HG03432 (cell line): Measurements from ENCODE around the gene TXN2.
A peak's percentile ranks its signal among the peaks of the same experiment; 100 is the strongest.
"Not testable (repeated sequence)": the region's sequence is repeated elsewhere in the genome, so short reads cannot be mapped to it uniquely, and the experiment has no call there.

Experiments
- ATAC-seq: cut with Tn5 transposase; IDR thresholded peaks from one replicate; pipeline ENCODE4 v1.9.1; 2021; ENCODE audit warnings: mild to moderate bottlenecking, moderate library complexity; ENCODE audit not compliant: unreplicated experiment

The TXN2 gene, protein sequence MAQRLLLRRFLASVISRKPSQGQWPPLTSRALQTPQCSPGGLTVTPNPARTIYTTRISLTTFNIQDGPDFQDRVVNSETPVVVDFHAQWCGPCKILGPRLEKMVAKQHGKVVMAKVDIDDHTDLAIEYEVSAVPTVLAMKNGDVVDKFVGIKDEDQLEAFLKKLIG

DNA sequence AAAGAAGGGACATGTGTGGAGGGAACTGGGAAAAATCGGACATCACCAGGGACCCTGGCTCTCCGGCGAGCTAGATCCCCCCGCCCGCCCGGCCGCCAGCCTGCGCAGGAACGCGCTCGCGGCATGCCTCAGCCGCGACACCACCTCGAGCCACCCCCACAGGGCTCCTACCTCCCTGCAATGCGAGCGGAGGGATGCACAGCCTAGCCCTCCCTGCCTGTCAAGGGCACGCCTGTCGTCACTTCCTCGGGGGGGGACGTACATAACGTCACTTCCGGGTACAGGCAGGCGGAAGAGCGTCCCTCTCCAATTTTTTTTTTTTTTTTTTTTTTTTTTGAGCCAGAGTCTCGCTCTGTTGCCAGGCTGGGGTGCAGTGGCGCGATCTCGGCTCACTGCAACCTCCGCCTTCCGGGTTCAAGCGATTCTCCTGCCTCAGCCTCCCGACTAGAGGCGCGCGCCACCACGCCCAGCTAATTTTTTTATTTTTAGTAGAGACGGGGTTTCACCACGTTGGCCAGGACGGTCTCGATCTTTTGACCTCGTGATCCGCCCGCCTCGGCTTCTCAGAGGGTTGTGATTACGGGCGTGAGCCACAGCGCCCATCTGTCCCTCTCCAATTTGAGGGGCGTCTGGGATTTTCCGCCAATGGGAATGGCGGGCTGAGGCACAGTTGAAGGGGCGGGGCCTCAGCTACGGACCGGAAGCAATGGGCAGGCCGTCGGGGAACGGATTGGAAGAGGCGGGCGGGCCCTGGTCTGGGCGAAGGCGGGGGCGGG lies at the start of gene TXN2:
TSS of gene TXN2 (minus strand) at position 248 of the 776 bp plus-strand sequence. CDS start 803 bp downstream, outside the sequence.
- ATAC-seq = peak; percentile 88

DNA sequence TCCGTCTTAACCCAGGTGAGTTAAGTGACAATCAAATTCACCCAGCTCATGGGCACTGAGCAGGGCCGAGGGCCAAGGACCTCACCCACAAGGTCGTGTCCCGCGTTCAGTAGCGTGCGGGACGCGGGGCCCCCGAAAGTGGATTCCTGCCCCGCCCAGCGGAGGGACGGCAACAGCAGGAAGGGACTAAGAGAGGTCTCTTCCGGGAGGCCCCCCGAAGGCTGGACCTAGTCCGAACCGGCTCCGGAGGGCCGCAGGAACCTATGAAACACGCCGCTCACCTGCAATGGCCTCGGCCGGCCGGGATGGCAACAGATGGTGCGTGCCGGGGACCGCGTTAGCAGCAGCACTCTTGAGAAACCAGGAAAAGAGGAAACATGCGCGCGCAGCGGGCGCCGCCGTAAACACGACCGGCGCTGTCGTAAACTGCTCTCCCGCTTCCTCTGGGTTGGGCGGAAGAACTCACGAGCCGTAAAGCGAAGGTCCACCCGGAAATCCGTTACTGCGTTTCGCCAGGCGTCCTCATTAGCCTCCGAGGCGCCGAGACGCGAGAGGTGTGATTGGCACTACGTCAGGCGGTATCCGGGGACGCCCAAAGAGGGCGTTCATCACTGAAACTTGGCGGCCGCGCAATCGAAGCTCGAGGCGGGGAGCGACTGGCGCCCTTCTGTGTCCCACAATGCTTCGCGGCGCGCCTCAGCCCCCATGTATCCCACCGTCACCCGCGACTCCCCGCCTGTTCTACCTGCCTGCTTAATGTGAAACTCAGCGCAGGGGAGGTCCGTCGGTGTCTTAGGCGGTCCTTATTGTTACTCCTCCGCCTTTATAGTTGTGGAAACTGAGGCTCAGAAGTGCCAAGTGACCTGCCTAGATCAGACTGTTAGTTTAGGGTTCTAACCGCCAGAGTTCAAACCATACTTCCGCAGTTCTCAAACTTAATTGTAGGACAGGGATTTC lies 47.6 kb upstream of the TXN2 start, which contains the start of gene EIF3D:
TSS of gene EIF3D (minus strand) at position 372 of the 957 bp plus-strand sequence. CDS start 3,045 bp downstream, outside the sequence.
- peak; percentile 92 for ATAC-seq

DNA sequence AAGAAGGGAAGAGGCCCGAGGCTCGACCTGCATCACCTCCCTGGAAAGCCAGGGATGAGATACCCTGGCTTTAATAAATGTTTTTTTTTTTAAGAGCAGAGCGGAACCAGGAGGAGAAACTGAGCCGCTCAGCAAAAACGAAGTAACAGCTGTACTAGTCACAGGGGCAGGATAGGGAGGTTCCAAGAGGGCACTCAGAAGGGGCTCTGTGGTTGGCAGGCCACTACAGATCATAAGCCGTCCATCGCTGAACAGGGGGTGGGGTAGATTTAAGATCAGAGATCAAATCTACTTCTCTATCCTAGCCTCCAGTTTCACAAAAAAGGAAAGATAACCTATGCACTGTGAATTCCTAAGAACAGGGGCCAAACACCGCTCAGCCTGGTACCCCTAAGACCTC lies 46.9 kb upstream of the TXN2 start:
- ATAC-seq = no peak

DNA sequence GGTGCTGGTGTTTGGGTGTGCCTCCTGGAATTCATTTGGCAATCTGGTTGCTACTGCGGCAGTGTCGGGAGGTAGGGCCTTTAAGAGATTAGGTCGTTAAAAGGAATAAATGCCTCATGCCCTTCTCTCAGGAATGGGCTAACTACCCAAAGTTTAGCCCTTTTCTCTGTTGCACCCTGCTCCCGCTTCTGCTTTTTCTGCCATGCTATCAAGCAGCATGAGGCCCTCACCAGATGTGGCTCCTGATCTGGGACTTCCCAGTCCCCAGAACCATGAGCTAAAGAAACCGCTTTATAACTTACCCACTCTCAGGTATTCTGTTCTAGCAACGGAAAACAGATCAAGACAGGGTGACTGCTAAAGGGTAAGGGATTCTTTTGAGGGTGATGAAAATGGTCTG lies 41.2 kb upstream of the TXN2 start:
- no peak for ATAC-seq

DNA sequence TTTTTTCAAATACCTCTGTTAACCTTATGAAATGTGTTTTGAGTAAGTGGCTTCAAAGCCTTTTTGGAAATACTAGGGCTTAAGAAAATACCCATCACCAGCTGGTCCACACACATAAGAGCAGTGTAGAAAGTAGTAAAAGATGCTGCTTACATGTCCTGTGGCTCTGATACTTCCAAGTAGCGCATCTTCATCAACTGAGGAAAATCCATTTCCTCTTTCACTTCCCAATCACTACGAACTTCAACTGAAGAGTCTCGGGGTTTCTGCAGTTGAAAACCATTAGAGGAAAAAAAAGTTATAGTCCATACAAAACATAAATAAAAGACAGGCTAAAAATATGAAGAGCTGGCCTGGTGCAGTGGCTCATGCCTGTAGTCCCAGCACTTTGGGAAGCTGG lies 39.0 kb upstream of the TXN2 start:
- ATAC-seq = no peak

DNA sequence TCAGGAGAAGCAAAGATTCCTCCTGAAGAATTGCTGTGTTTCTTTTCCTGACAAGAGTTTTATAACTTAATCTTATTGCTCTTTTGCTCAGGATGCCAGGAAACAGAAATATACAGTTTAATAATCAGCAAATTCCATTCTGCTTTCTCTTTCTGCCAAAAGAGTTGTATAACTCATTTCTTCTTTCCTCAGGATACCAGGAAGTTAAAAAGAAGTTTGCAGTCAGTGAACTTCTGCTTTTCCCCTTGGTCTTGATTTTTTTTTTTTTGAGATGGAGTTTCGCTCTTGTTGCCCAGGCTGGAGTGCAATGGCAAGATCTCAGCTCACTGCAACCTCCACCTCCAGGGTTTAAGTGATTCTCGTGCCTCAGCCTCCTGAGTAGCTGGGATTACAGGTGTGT lies 38.5 kb upstream of the TXN2 start:
- not testable (repeated sequence) for ATAC-seq

DNA sequence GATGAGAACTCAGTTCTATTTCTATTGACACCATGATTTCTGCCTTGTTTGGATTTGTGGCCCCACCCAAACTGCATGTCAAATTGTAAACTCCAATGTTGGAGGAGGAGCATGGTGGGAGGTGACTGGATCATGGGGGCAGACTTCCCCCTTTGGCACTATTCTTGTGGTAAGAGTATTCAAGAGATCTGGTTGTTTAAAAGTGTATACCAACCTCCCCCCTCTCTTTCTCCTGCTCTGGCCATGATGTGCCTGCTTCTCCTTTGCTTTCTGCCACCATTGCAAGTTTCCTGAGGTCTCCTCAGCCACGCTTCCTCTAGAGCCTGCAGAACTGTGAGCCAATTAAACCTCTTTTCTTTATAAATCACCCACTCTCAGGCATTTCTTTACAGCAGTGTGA lies 33.3 kb upstream of the TXN2 start:
- no peak for ATAC-seq

DNA sequence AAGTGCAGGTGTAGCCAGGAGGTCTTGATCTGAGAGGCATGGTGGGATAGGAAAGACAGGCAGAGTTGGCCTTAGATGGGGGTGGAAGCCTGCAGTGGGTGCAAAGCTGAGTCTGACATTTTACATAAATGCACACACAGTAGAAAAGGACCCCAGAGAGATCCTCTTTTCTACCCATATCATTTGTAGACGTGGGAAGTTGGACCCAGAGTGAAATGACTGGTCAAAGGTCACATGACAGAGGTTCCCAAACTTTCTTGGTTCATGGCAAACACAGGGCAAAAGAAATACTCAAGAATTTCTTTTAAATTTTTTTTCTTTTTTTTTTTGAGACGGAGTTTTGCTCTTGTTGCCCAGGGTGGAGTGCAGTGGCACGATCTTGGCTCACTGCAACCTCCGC lies 31.6 kb upstream of the TXN2 start:
- no peak for ATAC-seq

DNA sequence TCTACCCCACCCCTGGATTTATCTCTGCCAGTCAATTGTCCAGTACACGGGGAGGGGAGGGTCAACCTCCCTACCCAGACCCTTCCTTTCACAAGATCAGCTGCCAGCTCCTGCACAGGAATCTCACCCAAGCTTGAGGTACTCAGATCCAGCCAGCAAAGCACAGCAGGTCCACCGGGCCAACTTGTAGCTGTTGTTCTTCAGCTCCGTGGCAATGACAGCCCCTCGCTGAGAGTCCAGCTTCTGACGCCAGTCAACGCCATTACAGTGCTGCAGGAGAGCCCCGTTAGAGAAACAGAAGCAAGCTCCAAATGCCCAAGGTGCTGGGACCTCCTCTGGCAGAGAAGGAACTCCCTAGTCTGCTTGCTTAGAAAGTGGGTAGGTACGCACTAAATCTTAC lies 30.9 kb upstream of the TXN2 start:
- no peak for ATAC-seq

DNA sequence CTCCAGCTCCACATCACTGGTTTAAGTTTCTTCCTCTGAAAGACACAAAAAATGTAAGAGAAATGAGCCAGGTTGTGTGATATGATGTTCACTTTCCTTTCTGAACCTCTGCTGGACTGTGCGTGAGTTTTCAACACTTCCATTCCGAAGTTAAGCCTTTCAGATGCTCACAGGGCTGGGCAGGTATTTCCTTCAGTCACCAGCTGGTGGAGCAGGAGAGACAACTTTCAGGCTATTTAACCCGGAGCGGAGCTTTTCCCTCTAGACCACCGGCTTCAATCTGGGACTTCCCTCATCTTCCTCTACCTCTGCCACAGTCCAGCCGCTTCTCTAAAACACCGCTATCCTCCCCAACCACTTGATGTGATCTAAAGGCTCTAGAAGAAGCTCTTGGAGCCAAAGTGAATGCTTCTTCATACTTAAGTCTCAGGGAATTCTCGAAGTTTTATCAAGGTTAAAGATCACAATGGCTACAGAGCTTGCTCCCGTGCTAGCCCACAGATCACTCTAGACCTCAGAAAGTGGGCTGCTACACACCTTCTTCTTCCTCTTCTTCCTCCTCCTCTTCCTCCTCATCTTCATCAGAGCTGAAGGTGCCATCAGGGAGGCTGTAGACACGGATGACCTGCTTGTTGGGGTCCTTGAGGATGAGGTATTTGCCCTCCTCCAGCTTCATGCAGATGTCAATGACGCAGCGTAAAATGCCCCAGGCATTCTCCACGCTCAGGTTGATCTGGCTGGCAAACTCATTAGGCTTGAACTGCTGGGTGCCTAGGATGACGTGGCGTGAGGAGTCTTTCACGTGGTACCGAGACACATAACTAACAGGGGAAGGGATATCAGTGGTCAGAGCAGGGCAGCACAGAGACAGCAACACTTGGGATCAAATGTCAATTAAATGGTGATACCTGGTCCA lies 29.8 kb upstream of the TXN2 start:
- ATAC-seq = no peak

DNA sequence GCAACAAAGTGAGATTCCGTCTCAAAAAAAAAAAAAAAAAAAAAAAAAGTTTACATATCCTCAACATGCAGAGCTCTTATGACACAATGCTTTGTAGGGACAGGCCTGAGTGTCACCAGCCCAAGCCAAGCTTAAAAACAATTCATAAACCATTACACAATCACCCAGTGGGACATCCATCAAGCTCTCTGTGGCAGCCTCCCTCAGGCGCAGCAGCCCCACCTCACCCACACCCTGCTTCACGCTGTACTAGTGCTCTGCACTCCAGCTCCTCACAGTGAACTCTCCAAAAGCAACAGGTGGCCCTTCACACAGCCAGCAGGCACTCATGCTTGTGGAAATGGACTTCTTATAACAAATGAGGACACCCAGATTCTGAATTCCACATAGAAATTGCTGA lies 28.9 kb upstream of the TXN2 start:
- ATAC-seq = no peak

DNA sequence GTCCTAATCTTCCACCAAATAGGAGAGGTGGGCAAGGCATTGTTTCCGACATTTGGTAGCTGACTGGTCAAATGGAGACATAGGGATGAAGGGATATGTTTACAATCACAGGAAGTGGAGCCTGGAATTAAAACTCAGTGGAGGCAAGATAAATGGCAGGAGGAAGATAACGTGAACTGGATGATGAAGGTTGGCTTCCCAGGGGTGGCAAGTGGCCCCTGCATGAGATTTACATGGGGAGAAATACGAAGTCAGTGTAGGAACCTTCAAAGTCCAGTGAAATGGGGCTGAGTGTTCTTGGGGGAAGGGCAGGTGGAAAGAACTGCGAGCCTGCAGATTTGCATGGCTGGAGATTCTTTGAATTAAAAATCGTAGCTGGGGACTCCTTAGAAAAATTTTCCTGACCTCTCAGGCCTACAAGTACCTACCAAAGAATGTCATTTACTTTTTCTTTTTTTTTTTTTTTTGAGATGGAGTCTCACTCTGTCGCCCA lies 26.1 kb upstream of the TXN2 start:
- no peak for ATAC-seq

DNA sequence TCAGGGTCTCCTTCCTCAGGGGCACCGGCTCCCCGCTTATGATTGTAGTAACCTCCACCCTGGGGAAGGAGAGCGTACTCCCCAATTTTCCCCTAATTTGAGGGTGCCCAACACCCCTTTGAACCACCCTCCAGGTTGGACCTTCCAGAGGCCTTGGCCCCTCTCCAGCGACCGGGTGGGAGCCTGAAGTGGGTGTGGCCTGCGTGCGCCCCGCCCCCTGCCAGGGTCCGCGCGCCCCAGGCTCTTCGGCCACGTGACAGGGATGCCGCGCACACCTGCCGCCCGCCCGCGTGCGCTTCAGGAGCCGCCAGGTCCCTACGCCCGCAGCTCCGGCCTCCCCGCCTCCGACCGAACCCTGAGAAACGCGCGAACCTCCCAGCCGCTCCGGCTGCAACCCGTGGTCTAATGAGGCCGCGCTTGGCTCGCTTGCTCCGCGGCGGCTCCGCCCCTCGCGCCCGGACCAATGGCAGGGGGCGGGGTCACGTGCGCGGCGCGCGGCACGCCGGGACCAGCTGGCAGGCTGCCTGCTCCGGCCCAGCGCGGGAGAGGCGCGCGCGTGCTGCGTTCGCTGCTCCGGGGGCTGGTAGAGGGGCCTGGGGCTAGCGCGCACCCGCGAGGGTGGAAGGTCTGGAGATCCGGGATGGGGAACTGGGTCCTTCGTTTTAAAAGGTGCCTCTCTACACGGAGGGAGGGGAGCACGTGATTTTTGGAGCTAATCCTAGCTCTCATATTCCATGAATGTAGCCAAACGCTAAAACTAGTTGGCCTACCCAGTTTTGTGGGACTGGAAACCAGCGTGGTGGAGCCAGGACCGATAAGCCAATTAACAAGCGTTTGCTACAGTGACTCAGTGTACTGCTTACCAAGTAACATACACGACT lies 25.4 kb upstream of the TXN2 start, which contains the start of gene FOXRED2:
TSS of gene FOXRED2 (minus strand) at position 404 of the 881 bp plus-strand sequence. CDS start 618 bp downstream, outside the sequence.
- ATAC-seq = peak; percentile 80

DNA sequence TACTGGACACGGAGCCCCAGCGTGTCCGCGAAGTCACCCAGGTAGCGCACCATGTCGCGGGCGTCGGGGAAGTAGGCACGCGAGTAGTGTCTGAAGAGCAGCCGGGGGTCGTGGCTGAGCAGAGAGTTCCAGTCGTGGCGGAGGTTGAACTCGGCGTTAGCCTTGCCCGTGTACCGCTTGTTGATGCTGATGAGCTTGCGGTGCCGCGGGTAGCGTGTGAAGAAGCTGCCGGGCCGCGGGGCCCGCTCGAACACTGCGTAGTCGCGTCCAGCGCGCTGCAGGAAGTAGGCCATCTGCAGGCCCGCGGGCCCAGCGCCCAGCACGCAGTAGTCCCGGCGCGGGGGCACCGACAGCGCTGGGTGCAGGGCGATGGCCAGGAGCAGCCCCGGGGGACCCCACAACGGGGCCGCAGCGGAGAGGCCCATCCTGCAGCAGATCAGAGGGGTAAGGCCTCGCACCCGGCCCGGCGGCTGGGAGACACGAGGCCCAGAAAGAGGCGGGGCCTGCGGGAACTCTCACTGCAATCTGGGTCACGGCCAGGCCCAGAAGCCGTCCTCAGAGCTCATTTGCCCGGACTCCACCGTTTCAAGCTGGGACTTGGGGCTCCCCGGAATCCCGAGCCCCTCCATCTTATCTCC lies 24.7 kb upstream of the TXN2 start:
- no peak for ATAC-seq

DNA sequence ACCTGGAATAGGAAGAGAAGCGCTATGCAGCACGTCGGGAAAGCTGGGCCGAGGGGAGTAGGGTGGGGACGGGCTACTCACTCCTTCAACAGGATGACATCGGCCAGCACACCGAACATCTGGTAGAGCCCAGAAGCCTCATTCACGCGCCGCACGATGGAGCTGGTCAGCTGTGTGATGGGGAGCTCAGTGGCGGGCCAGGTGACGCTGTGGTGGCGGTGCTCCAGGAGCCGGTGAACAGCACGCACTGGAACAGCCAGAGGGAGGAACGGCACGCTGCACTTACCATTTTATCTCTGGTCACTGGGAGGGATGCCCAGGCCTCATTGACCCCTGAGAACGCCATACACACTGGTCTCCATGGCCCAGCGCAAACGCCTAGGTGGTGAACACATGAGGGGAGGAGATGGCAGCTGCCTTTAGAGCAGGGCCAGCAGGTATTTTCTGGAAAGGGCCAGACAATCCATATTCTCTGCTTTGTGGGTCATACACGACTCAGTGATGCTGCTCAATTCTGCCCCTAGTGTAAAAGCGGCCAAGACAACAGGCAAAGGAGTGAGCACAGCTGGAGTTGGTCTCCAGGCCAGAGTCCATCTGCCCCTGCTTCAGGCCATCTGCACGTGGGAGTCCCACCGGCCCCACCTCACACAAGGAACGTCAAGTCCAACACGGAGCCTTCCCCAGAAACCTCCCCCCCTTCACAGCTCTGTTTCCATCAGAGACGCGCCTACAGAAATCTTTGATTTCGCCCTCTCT lies 16.6 kb upstream of the TXN2 start:
- no peak for ATAC-seq

DNA sequence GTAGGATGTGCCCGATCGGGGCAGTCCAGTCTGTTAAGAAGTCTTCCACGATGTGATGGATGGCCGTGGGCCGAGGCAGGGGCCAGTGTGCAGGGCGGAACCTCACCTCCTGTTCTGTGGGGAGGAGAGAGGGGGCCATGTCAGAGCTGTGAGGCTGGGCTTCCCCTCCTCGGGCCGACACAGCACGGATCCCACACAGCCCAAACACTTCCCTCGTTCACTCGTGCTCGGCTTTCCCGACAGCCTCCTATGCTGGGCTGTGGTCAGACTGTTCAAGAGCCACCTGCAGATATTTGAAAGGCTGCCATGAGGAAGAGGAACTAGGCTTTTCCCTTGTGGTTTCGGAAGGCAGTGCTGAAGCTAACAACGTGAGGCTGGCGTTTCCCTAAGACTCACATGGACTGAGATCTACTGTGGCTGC lies 12.3 kb upstream of the TXN2 start:
- peak; percentile 69 for ATAC-seq

DNA sequence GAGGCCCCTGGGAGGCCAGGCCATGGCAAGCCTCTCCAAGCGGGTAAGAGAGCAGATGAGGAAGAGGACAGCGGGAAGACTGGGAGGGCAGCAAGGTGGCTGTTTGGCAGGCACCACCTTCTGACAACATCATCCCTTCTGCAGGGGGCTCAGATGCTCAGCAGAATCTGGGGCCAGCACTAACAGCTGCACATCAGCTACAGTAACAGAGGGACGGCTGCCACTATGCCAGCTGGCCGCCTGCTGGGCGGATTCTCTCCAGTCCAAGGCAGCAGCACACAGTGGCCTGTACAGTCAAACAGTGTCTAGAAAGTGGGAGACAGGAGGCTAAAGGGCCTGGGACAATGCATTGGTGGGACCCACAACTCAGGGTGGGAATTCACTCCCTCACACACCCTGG lies 10.7 kb upstream of the TXN2 start:
- ATAC-seq = no peak

DNA sequence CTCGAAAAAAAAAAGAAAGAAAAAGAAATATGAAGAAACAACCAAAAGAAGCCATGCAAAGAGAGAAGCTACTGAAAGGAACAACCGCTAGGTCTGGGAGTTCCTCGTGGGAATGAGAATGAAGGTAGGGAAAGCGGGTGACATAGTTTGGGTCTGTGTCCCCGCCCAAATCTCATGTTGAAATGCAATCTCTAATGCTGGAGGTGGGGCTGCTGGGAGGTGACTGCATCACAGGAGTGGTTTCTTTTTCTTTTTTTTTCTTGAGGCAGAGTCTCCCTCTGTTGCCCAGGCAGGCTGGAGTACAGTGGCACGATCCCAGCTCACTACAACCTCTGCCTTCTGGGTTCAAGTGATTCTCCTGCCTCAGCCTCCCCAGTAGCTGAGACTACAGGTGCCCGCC lies 9.7 kb upstream of the TXN2 start:
- ATAC-seq = no peak
